Lung microvascular endothelial cell (primary cell): ENCODE results near the gene RSPH3. TPM values are rescaled to one million over a fixed set of nuclear protein-coding genes. Genes with fewer than 3 reads are reported as not detected.
"Not testable (repeated sequence)": the region's sequence is repeated elsewhere in the genome, so short reads cannot be mapped to it uniquely, and the experiment has no call there.

Source experiments
- DNase-seq, 2 donors: peaks; one replicate each; pipeline versions ENCODE4 v3.0.0 to v3.0.0-alpha.2; 2010; ENCODE audit warnings: low read depth in 2 of 2
- total RNA-seq: library from RNA; depleted of rRNA; stranded (reverse); fragments of >200 nt; gene quantifications from 2 replicates; pipeline ENCODE4 v1.2.1, GENCODE V29; 2014

Gene RSPH3
- 2.0 and 3.6 TPM in 2 replicates for total RNA-seq

- DNase-seq: peak; percentile 79
Observed at GRCh38 chr6:158999666-159000403, at the start of gene RSPH3. TSS of gene RSPH3 (minus strand) at chr6:159000202. CDS start at chr6:158999550, 652 bp downstream.

- no peak for DNase-seq
Observed at GRCh38 chr6:159047891-159048685, 48.1 kb upstream of the RSPH3 start.

- DNase-seq: no peak
Observed at GRCh38 chr6:159045801-159046200, 45.8 kb upstream of the RSPH3 start.

GRCh38 chr6:159044899-159045727 is 45.1 kb upstream of the RSPH3 start, which contains the start of gene TAGAP:
TSS of gene TAGAP (minus strand) at chr6:159044991. CDS start at chr6:159044146, 845 bp downstream.
- DNase-seq: peak in 1 of 2 donors; percentile 31

GRCh38 chr6:159043947-159044346 is 43.9 kb upstream of the RSPH3 start:
- DNase-seq: no peak

GRCh38 chr6:159043251-159043650 is 43.2 kb upstream of the RSPH3 start:
- no peak for DNase-seq

GRCh38 chr6:159042826-159043181 is 42.8 kb upstream of the RSPH3 start:
- no peak for DNase-seq

- peak; percentile 61 to 71 for DNase-seq
Observed at GRCh38 chr6:159042003-159042825, 42.2 kb upstream of the RSPH3 start.

GRCh38 chr6:159041181-159041580 is 41.2 kb upstream of the RSPH3 start:
- DNase-seq: no peak

GRCh38 chr6:159039885-159040258 is 39.9 kb upstream of the RSPH3 start:
- DNase-seq: no peak

- DNase-seq: no peak
Observed at GRCh38 chr6:159038914-159039884, 39.2 kb upstream of the RSPH3 start.

GRCh38 chr6:159038318-159038717 is 38.3 kb upstream of the RSPH3 start:
- not testable (repeated sequence) for DNase-seq

- no peak for DNase-seq
Observed at GRCh38 chr6:159037756-159038290, 37.8 kb upstream of the RSPH3 start.

- no peak for DNase-seq
Observed at GRCh38 chr6:159036673-159037072, 36.7 kb upstream of the RSPH3 start.

GRCh38 chr6:159035891-159036290 is 35.9 kb upstream of the RSPH3 start:
- DNase-seq: no peak

GRCh38 chr6:159033160-159034049 is 33.4 kb upstream of the RSPH3 start:
- no peak for DNase-seq

GRCh38 chr6:159031846-159032245 is 31.8 kb upstream of the RSPH3 start:
- no peak for DNase-seq

GRCh38 chr6:159030168-159030567 is 30.2 kb upstream of the RSPH3 start:
- DNase-seq: no peak
